Fibroblast of the aortic adventitia (primary cell): ENCODE data around the gene SYT7. TPM values are rescaled to one million over a fixed set of nuclear protein-coding genes. Genes with fewer than 3 reads are reported as not detected.

Experiments
- DNase-seq: peaks from one replicate; pipeline ENCODE4 v3.0.0-alpha.2; 2010; ENCODE audit warnings: low read depth
- H3K4me3 ChIP-seq: 2 replicates; pipeline ENCODE4 v1.5.1; 2011; ENCODE audit warnings: low read depth, mild to moderate bottlenecking, control low read depth, low read length, moderate library complexity
- CTCF ChIP-seq: IDR thresholded peaks from 2 replicates; pipeline ENCODE4 v1.5.1; 2011; ENCODE audit warnings: mild to moderate bottlenecking, low read length, control low read depth, inconsistent platforms; ENCODE audit not compliant: insufficient read depth
- total RNA-seq: library from RNA; depleted of rRNA; stranded (reverse); fragments of >200 nt; gene quantifications from 2 replicates; pipeline ENCODE4 v1.2.3, GENCODE V29; 2012; ENCODE audit warnings: low replicate concordance

SYT7 gene
- total RNA-seq, 1 donor: 112 TPM

- no peak overlapping the region for H3K4me3 ChIP-seq
- DNase-seq: no peak
- TF ChIP-seq CTCF: peak; percentile 26
Observed at GRCh38 chr11:61555051-61555969, 25.6 kb downstream of the SYT7 start.

GRCh38 chr11:61554172-61554988 is 26.5 kb downstream of the SYT7 start:
- TF ChIP-seq CTCF: no peak
- DNase-seq: no peak
- H3K4me3 ChIP-seq: no peak overlapping the region

GRCh38 chr11:61553373-61554171 is 27.3 kb downstream of the SYT7 start:
- TF ChIP-seq CTCF: no peak
- H3K4me3 ChIP-seq: no peak overlapping the region
- no peak for DNase-seq

- no peak for DNase-seq
- TF ChIP-seq CTCF: no peak
- no peak overlapping the region for H3K4me3 ChIP-seq
Observed at GRCh38 chr11:61552108-61552635, 28.7 kb downstream of the SYT7 start.

- TF ChIP-seq CTCF: peak; percentile 10
- no peak overlapping the region for H3K4me3 ChIP-seq
- DNase-seq: peak; percentile 59
Observed at GRCh38 chr11:61551634-61552033, 29.2 kb downstream of the SYT7 start.

GRCh38 chr11:61550665-61551227 is 30.1 kb downstream of the SYT7 start:
- no peak for DNase-seq
- no peak for TF ChIP-seq CTCF
- no peak overlapping the region for H3K4me3 ChIP-seq
